Left kidney (tissue), 2 donors: ENCODE measurements around the gene PHF14. TPM values are rescaled to one million over a fixed set of nuclear protein-coding genes. Genes with fewer than 3 reads are reported as not detected.

Source experiments
- DNase-seq: peaks from one replicate; pipeline ENCODE4 v3.0.0-alpha.2; 2013
- polyA plus RNA-seq: library from polyadenylated mRNA; unstranded; fragments of 120-200 nt; gene quantifications from one replicate; pipeline ENCODE4 v1.2.1, GENCODE V29; 2013; ENCODE audit not compliant: insufficient read length

PHF14 gene
- polyA plus RNA-seq, 1 donor: 81.4 TPM

DNA sequence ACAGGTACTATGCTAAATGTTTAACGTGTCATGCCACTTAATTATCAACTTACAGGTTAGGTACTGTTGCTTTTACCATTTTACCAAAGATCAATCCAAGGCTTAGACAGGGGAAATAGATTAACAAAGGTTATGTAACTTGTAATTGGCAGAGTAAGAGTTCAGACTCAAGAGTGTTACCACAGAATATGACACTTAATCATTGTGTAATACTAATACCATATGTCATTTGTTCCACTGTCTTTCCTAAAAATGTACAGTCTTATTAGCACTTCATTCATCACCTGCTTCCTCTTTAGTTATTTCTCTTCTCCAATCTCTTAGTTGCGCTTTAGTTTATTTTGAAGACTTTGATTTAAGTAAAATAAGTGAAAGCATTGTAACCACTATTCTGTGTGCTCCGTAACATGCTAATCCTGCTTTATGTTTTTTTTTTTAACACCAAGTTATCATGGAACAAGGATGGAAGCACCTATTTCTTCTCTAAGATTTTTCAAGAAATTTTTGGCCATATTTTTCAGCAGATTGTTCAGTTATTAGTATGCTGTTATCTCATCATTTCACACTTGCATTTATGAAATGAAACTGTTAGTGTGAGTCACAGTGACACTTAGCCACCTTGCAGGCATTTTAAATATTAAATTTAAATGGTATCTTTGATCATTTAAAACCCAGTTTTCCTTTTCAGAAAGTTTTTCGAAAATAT is 197.3 kb downstream of the PHF14 start:
- no peak for DNase-seq

DNA sequence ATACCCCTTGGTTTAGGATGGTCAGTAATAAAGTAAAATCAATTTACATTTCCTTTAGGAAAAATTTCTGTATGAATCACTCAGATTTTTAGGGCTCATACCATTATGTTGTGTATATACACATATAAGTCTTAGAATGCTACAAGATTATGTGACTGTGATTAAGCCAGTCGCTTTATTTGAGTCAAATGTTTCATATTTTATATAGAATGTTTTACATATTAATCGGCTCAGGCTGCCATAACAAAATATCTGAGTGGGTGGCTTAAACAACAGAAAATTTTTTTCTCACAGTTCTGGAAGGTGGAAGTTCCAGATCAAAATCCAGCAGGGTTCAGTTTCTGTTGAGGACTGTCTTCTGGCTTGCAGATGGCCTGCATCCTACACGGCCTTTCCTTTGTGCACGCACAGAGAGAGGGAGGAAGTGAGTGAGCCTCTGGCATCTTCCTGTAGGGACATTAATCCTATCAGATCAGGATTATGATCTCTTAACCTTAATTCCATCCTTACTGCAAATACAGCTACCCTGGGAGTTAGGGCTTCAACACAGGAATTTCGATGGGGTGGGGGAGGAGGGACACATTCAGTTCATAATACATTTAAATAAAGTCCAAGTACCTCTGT is 198.0 kb downstream of the PHF14 start:
- DNase-seq: no peak

DNA sequence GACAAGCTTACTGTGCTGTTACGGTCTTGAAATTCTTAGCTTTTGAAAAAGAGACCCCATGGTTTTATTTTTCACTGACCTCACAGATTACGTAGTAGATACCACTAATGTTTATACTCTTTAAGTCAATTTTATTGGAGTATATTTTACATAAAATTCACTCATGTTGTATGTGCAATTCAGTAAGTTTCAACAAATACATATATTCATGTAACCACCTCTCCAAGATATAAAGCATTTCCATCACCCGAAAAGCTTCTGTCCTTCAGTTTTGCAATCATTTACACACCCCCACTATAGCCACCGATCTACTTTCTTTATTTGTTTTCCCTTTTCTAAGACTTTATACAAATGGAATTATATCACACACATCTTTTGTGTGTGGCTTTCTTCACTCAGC is 199.2 kb downstream of the PHF14 start:
- no peak for DNase-seq

DNA sequence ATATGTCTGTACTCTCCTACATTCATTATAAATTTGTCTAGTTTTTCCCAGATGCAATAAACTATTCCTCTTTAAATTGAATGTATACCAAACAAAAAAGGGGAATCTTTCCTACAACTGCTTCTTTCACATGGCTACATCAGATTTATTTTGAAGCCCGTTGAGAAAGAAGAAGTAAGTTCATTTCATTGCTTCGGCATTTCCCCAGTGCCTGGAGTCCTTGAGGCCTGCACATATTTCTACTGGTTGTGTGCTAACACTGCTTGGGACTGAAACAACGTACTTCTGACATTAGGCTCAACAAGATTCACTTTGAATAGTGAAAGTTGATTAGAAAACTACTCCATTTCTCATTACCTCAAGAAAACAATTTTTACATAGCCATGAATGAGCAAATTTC is 201.7 kb downstream of the PHF14 start:
- DNase-seq: no peak

DNA sequence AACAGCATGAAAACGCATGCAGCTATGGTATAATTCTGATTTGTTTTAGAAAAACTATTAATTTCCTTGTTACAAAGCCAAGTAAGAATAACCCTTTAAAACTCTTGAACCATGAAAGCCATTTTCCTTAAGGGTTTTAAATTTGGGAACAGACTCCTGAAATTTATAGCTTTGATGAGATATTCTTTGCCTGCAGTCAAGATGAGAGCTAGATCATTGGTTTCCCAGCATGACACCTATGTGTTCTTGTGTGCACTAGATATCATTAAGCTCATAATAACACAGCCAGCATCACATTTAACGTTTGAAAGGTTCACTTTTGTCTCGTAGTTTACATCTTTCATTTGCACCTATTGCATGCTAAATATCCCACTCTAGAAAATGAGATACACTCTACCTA is 202.2 kb downstream of the PHF14 start:
- DNase-seq: no peak

DNA sequence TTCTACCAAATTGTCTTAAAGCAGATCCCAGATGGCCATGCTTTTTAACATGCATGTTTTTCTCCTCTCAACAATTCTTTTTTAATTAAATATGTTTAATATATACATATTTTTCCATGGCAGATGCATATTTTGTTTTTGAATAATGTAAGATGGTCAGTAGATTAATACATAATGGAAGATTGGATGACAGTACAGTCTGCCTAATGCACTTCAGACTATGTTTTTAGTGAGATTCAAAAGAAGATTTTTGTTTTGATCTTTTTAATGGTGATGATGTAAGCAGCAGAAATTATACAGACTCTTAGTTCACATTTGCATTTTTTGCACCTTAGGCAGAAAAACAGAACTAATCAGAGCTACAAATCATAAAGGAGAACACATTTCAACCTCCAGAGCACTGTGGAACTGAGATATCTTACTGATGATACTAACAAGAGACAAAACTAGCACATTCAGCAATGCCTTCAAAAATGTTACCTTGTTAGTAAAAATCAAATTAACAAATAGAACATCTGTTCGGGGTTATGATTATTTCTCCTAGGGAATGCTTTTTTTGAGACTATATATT is 203.4 kb downstream of the PHF14 start:
- DNase-seq: no peak

DNA sequence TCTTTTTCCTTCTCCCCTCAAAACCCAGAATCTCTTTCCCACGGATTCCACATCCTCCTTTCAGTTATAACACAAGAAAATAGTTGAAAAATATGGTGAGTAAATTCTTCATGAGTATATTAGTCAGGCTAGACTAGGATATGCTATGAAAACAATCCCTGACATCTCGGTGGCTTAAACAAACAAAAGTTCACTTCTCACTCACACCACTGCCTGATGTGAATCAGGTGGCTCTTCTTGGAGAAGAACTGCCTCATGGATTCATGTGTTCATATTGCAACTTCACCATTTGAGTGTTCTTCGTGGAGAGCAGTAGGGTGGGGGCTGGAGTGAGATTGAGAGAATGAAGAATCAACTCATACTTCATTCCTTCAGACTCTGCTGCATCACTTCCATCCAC is 204.1 kb downstream of the PHF14 start:
- no peak for DNase-seq

DNA sequence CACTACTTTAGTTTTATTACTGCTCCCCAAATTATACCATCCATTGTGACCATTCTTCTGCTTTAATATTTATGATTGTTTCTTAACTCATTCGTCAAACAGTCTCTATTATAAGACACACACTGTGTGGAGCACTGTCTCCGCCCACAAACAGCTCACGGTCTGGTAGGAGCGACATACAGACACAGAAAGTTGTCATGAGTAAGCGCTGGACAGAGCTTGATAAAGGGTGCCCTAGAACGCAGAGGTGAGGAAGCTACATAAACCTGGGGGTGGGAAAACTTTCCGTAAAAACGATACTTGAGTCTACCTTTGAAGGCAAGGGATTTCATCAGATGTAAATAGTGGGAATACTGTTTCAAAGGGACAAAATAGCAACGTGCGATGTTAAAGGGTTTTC is 207.9 kb downstream of the PHF14 start:
- DNase-seq: no peak

DNA sequence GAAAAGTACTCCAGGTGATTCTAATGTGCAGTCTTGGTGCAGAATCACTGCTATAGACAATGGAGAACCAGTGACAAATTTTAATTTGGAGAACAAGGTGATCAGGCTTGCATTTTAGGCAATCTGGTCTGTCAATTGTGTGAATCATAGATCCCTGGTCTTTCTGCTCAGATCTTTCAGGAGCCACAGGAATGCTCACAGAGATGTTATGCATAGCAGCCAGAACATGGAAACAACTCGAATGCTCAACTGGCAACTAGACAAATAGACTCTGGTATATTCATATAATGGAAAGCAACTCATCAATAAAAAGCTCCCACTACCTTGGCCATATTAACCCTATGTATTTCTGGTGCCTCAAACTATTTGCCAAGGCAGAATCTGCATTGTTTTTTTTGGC is 209.1 kb downstream of the PHF14 start:
- DNase-seq: no peak

DNA sequence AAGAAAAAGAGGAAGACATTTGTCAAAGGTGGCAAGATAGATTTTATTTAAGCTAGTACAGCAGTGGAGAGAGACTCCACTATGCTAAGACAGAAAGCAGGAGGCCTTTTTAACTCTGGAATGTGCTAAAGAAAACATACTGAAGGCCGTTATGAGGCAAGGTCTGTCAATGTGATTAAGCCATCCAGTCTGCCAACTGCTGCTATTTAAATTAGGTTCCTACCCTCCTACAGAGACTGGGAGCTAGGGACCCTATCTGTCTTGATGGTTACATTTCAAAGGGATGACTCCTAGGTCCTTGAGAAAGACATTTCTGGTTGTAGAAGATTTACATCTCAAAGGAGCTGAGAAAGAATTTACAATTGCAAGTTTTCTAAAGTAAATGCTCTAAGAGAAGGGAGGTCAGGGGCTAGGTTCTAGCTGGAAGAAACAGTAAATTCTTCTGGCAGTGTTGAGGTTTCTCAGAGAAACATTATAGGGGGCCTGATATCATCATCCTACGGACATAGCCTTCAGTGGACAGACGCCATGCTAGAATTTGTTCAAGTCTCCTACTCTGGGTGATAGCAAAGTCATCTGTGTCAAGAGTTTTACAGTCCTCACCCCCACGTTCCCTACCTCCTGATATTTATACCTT is 211.6 kb downstream of the PHF14 start:
- DNase-seq: no peak

DNA sequence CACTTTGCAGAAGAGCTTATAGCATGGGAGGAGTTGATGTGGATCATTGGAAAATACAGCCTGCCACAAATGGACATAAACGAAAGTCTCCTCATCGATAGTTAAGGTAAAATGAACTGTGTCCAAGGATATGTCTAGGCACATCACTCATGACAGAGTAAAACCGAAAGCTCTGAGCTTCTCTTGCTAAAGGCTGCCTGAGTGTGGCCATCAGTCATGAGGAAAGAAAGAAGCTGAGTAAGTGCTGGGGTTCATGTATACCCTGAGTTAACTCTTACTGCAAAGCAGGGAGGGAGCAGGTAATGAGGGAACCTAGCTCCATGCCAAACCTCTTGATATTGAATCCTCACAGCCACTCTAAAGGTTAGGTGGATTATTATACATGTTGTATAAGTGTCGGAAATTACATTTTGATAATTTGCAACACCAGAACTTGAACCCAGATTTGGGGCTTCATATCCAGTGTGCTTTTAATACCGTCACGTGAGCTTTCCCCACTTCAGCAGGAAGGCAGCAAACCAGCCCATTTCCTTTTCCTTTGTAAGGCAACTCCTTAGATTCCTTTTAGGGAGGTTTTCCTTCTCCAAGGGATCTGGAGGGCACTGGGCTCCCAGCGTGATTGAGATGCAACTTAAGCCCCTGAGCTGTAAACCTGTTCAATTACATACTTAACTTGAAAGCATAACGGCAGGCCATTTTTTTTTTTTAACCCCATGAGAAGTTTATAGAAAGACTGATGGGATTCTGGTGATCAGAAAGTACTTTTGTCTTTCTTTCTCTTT is 215.0 kb downstream of the PHF14 start:
- DNase-seq: no peak

DNA sequence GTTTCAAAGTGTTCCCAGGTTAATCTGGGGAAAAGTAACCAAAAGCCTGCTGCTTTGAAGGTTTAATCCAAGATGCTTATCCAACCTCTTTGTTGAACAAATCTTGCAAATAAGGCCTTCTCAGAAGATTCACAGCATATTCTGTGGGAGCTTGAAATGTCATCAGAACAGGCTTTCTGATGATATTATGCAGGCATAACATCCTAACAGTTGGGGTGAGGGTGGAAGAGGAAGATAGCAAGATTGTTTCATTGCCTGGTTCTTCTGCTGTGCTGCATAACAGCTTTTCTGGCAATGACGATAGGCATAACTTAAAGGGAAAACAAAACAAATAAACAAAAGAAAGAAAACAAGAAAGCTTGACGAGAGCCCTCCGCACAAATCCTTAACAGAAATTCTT is 217.4 kb downstream of the PHF14 start:
- DNase-seq: no peak

DNA sequence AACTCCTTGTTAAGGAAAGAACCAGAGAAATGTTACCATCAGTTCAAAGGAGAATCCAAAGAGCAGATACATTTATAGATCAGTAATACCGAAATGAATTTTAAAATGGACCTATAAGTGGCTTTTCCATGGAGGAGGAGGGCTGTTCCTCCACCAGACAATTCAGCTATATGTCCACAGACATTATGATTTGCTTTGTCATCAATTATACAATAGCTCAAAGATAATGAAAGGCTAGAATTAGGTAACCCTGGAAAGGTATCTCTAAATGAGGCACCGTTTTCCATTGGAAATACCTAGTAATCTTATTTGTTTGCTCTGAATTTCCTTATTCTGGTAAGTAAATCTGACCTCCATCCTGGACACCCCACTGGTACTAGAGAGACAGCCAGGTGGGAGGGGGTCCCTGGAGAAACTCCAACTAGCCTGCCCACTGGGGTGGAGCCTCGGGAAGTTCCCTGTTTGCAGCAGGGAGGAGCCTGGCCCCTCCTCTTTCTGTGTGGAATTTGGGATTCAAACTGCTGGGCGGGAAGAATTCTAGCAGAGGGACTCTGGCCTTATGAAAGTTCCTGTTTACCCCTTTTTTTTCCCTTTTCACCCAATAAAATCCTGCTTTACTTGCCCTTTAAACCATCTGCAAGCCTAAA is 218.0 kb downstream of the PHF14 start:
- DNase-seq: no peak

DNA sequence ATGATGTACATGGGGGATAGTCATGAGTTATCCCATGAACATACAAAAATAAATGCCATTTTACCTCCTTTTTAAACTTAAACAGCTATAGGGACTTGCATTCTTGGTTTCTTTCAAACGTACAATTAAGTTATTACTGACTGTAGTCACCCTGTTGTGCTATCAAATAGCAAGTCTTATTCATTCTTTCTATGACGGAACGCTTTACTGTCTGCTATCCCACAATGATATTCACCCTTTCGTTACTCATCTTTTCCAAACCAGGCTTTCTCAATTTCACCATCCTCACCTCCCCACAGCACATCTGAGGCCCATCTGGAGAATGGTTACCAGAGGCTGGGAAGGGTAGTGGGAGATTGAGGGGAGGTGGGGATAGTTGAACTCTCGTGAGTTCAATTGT is 218.8 kb downstream of the PHF14 start:
- DNase-seq: no peak

DNA sequence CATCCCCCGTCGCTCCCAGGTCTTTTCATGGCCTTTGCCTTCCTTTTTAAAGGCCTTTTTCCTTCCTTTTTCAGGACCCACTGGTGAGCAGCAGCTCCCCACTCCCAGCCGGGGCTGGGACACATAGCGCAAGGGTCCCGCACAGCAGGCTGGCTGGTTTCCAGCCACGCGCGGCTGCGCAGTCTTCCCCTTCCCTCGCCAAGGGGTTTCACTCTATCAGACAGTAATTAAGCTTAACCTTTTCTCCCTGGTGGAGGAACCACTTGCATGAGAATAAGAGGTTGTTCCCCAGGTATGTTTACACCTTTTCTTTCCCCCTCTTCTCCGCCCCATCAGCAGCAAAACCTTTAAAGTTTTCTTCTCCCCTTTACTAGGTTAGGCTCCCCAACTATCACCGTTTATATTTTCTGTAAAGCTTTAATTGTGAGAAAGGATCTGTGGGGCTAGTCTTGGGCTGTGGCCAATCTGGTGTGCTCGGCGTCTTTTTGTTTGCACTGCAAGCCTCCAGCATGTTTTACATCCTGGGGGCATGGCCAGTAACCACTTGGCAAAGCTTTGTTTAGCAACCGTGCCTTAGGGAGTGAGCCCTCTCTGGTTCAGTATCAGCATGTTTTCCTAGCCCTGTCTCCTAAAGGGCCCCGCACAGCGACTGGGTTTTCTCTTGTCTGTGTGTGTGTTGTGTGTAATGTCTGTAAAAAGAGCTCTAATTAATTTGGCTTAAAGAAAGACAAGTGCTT is 219.6 kb downstream of the PHF14 start:
- peak; percentile 28 for DNase-seq

DNA sequence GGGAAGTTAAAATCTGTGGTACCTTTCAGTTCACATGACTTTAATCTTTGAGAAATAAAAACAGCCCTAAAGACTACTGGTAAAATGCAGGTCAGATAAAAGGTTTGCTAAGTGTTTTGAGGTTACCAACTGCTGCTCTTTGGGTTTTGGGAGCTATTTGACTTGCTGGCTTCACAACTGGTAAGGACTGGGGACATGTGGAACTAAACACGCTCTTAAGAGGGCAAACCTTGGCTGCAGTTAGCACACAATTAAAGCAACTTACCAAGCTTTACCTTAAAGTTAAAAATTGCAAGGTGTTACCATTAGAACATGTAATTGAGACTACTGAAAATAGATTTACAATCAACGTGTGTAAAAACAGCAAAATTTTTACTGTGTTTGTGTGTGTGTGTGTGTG is 220.2 kb downstream of the PHF14 start:
- DNase-seq: no peak

DNA sequence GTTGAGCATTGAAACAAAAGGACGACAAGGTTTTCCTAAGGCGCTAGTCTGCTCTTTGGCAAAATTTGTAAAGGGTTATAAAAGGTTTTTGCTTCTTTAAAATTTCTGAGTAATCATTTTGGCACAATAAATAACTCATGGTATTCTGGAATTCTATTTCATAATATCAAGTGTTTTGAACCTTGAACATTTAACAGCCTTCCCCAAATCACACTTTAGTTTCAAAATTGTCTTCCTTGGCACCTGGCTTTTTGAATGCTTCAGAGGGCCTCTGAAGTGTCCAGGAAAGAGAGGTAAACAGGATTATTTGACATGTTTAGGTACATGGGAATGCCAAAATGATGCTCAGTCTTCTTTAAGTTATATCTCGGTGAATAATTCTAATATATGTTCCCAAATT is 220.8 kb downstream of the PHF14 start:
- no peak for DNase-seq

DNA sequence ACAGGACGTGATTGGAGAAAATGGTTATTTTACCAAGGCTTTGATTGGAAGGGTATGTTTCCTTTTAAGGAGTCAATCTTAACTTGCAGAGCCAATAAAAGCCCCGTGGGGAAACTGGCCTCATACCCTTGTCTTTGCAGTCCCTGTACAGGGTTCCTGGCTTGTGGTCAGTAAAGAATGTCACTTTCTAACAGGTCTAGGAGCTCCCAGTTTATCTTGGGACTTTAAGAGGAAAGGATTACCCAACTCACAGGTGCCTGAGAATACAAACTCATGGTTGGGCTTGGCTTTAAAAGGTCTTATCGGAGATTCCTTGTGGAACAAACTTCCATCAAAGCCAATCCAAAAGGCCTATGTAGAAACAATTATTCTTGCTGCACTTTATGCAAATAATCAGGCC is 221.8 kb downstream of the PHF14 start:
- no peak for DNase-seq

DNA sequence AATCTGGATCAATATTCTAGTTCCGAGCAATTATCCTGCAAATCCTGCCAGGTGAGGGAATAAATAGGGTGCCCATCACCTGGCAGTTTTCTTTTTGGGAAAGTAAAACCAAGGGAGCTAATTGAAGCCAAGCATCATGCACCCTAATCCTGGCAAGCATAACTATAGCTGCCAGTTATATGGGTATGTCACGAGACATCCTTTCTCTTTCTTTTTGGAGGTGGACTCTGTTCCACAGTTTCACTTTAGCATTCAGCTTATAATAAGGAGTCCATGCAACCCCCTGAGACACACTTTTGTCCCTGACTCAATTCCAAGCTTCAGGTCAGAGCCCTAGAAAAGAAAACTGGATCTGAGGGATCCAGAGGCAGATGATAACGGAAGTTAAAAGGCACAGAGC is 222.5 kb downstream of the PHF14 start:
- DNase-seq: no peak

DNA sequence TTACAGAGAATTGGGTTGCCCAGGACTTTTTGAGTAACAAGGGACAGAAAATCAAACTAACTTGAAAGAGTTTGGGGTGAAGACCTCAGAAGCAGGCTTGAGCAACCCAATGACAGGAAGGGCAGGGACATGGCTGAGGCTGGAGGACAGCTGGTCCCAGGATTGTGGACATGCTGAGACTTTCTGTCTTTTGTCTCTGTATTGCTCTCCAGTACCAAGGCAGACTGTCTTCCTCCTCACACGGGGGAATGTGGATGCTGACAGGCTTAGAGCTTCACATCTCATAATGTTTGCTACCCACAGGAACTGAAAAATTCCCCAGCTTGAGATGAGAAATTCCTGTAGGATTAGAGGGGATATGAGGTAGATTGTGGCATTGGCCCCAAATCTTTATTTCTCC is 229.6 kb downstream of the PHF14 start:
- DNase-seq: no peak

DNA sequence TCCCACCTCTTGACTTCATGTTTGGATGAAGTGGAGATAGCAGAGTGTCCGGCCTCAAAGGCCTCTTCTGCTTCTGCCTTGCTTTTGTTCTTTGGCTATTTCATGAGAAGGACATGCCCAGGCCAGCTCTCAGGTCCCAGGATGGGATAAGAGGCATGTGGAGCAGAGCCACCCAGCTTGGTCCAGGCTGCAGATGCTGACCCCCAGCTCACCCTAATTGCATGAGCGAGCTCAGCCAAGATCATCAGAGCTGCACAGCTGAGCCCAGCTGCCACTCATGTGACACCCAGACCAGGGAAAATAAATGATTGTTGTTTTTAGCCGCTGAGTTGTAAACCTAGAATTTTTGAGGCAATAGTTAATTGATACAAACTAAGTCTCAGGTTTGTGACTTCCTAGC is 230.0 kb downstream of the PHF14 start:
- peak; percentile 19 for DNase-seq
